Activated CD4-positive, alpha-beta T cell treated with anti-CD3 and anti-CD28 coated beads, Interleukin-2, amount 10 ng/mL, durations not matched to agents 24 days and 14 days (primary cell): ENCODE results near the gene RAD54L. TPM values are rescaled to one million over a fixed set of nuclear protein-coding genes. Genes with fewer than 3 reads are reported as not detected.
"Not testable (repeated sequence)": the region's sequence is repeated elsewhere in the genome, so short reads cannot be mapped to it uniquely, and the experiment has no call there.

Source experiments
- DNase-seq: peaks from one replicate; pipeline ENCODE4 v3.0.0; 2022
- H3K27ac Mint-ChIP-seq: one replicate; pipeline ENCODE4 v1.8.0; 2022; ENCODE audit warnings: mild to moderate bottlenecking, mixed read lengths
- H3K27me3 Mint-ChIP-seq: one replicate; pipeline ENCODE4 v1.8.0; 2022; ENCODE audit warnings: mixed read lengths
- H3K36me3 Mint-ChIP-seq: one replicate; pipeline ENCODE4 v1.8.0; 2022; ENCODE audit warnings: low read depth, mild to moderate bottlenecking, mixed read lengths
- H3K4me1 Mint-ChIP-seq: one replicate; pipeline ENCODE4 v1.8.0; 2021; ENCODE audit warnings: mixed read lengths
- H3K4me3 Mint-ChIP-seq: one replicate; pipeline ENCODE4 v1.8.0; 2022; ENCODE audit warnings: mild to moderate bottlenecking, moderate library complexity, mixed read lengths
- H3K9me3 Mint-ChIP-seq: one replicate; pipeline ENCODE4 v1.8.0; 2021; ENCODE audit warnings: mixed read lengths
- intact Hi-C: fragments of 100-400 bp; cut with micrococcal nuclease; formaldehyde crosslinking; loops from one replicate; pipeline ENCODE4 v1.15.1; 2023
- total RNA-seq: library from RNA; stranded (reverse); gene quantifications from 2 replicates; pipeline ENCODE4 v1.2.3, GENCODE V29; 2022

Gene RAD54L
- total RNA-seq, 1 donor from 2014 or later: 55.5 TPM

GRCh38 chr1:46302641-46303037 lies 55.1 kb downstream of the RAD54L start:
- H3K4me1 Mint-ChIP-seq: peaks cover 35% of the 10 kb centered on the region
- H3K36me3 Mint-ChIP-seq: peaks cover 35% of the 10 kb centered on the region
- intact Hi-C loops: loop anchor here (1.0 to 2.0 kb wide), 4 partner anchors 38 to 616 kb away; partner anchors contain the start of genes GPBP1L1, NSUN4 and RAD54L
- H3K27ac Mint-ChIP-seq: peak overlapping the region; percentile 98
- peak overlapping the region; percentile 99 for H3K4me3 Mint-ChIP-seq
- no peak for DNase-seq
- H3K9me3 Mint-ChIP-seq: no peaks in the 10 kb centered on the region
- H3K27me3 Mint-ChIP-seq: no peaks in the 10 kb centered on the region

GRCh38 chr1:46303038-46303871 lies 55.7 kb downstream of the RAD54L start, which contains the start of the genes LRRC41 and UQCRH:
TSS of gene LRRC41 (minus strand) at chr1:46303616. CDS start at chr1:46303322, 294 bp downstream.
TSS of gene UQCRH (plus strand) at chr1:46303698. CDS start at chr1:46303767, 69 bp downstream.
- H3K4me3 Mint-ChIP-seq: peak within 1 kb of the TSS; percentile 99
- peak within 1 kb of the TSS; percentile 98 for H3K27ac Mint-ChIP-seq
- H3K36me3 Mint-ChIP-seq: peaks cover 33% of the 10 kb centered on the region
- peak; percentile 98 for DNase-seq
- intact Hi-C loops: loop anchor here (1.0 to 2.0 kb wide), 4 partner anchors 37 to 616 kb away; partner anchors contain the start of genes GPBP1L1, NSUN4 and RAD54L
- H3K4me1 Mint-ChIP-seq: peaks cover 39% of the 10 kb centered on the region
- H3K27me3 Mint-ChIP-seq: no peaks in the 10 kb centered on the region
- H3K9me3 Mint-ChIP-seq: no peaks in the 10 kb centered on the region

GRCh38 chr1:46303872-46304326 lies 56.3 kb downstream of the RAD54L start:
- Mint-ChIP-seq H3K27ac (peak overlapping the region; percentile 98), H3K36me3 (peaks cover 34% of the 10 kb centered on the region), H3K4me1 (peaks cover 38% of the 10 kb centered on the region), H3K27me3 (no peaks in the 10 kb centered on the region), H3K4me3 (peak overlapping the region; percentile 99), H3K9me3 (no peaks in the 10 kb centered on the region)
- no peak for DNase-seq
- intact Hi-C loops: loop anchor here (1.0 to 2.0 kb wide), 4 partner anchors 36 to 617 kb away; partner anchors contain the start of genes GPBP1L1, NSUN4 and RAD54L

- peak overlapping the region; percentile 48 for H3K4me3 Mint-ChIP-seq
- peaks cover 29% of the 10 kb centered on the region for H3K4me1 Mint-ChIP-seq
- no peak overlapping the region for H3K27ac Mint-ChIP-seq
- H3K36me3 Mint-ChIP-seq: peaks cover 45% of the 10 kb centered on the region
- intact Hi-C loops: no loop called here
- DNase-seq: no peak
- no peaks in the 10 kb centered on the region for H3K27me3 Mint-ChIP-seq
- no peaks in the 10 kb centered on the region for H3K9me3 Mint-ChIP-seq
Observed at GRCh38 chr1:46306159-46306530, 58.6 kb downstream of the RAD54L start.

- Mint-ChIP-seq H3K27me3 (no peaks in the 10 kb centered on the region), H3K36me3 (peaks cover 56% of the 10 kb centered on the region), H3K27ac (no peak overlapping the region), H3K4me3 (no peak overlapping the region), H3K4me1 (peaks cover 22% of the 10 kb centered on the region), H3K9me3 (no peaks in the 10 kb centered on the region)
- intact Hi-C loops: no loop called here
- DNase-seq: no peak
Observed at GRCh38 chr1:46309401-46310159, 62.0 kb downstream of the RAD54L start.

GRCh38 chr1:46310321-46310720 lies 62.8 kb downstream of the RAD54L start:
- H3K36me3 Mint-ChIP-seq: peaks cover 56% of the 10 kb centered on the region
- intact Hi-C loops: no loop called here
- DNase-seq: no peak
- no peak overlapping the region for H3K4me3 Mint-ChIP-seq
- H3K4me1 Mint-ChIP-seq: peaks cover 19% of the 10 kb centered on the region
- no peaks in the 10 kb centered on the region for H3K9me3 Mint-ChIP-seq
- H3K27me3 Mint-ChIP-seq: no peaks in the 10 kb centered on the region
- no peak overlapping the region for H3K27ac Mint-ChIP-seq

GRCh38 chr1:46315669-46316403 lies 68.3 kb downstream of the RAD54L start:
- Mint-ChIP-seq H3K27ac (peak overlapping the region; percentile 31), H3K4me1 (peaks cover 2% of the 10 kb centered on the region), H3K27me3 (no peaks in the 10 kb centered on the region), H3K4me3 (no peak overlapping the region), H3K9me3 (no peaks in the 10 kb centered on the region), H3K36me3 (peaks cover 39% of the 10 kb centered on the region)
- intact Hi-C loops: no loop called here
- DNase-seq: no peak

GRCh38 chr1:46317323-46317722 lies 69.8 kb downstream of the RAD54L start:
- intact Hi-C loops: no loop called here
- H3K4me1 Mint-ChIP-seq: peaks cover 2% of the 10 kb centered on the region
- no peaks in the 10 kb centered on the region for H3K27me3 Mint-ChIP-seq
- DNase-seq: no peak
- no peaks in the 10 kb centered on the region for H3K9me3 Mint-ChIP-seq
- no peak overlapping the region for H3K4me3 Mint-ChIP-seq
- no peak overlapping the region for H3K27ac Mint-ChIP-seq
- peaks cover 26% of the 10 kb centered on the region for H3K36me3 Mint-ChIP-seq

- H3K27me3 Mint-ChIP-seq, DNase-seq, H3K9me3 Mint-ChIP-seq, intact Hi-C loops, H3K27ac Mint-ChIP-seq, H3K4me1 Mint-ChIP-seq, H3K4me3 Mint-ChIP-seq: not testable (repeated sequence)
- peaks cover 17% of the 10 kb centered on the region for H3K36me3 Mint-ChIP-seq
Observed at GRCh38 chr1:46319301-46319700, 71.7 kb downstream of the RAD54L start.

GRCh38 chr1:46319960-46320914 lies 72.7 kb downstream of the RAD54L start:
- H3K27ac Mint-ChIP-seq: not testable (repeated sequence)

GRCh38 chr1:46322191-46322590 lies 74.6 kb downstream of the RAD54L start:
- not testable (repeated sequence) for H3K4me1 Mint-ChIP-seq, H3K27ac Mint-ChIP-seq

More at GRCh38 chr1:46319960-46320914, 72.7 kb downstream of the RAD54L start:
- H3K4me1 Mint-ChIP-seq, H3K4me3 Mint-ChIP-seq, H3K9me3 Mint-ChIP-seq, DNase-seq, intact Hi-C loops, H3K27me3 Mint-ChIP-seq: not testable (repeated sequence)
- peaks cover 12% of the 10 kb centered on the region for H3K36me3 Mint-ChIP-seq

GRCh38 chr1:46325285-46326076 lies 77.9 kb downstream of the RAD54L start:
- intact Hi-C loops, H3K36me3 Mint-ChIP-seq, H3K27ac Mint-ChIP-seq, H3K27me3 Mint-ChIP-seq, H3K4me1 Mint-ChIP-seq, H3K4me3 Mint-ChIP-seq, DNase-seq, H3K9me3 Mint-ChIP-seq: not testable (repeated sequence)

More at GRCh38 chr1:46322191-46322590, 74.6 kb downstream of the RAD54L start:
- intact Hi-C loops, H3K27me3 Mint-ChIP-seq, H3K4me3 Mint-ChIP-seq, H3K36me3 Mint-ChIP-seq, DNase-seq, H3K9me3 Mint-ChIP-seq: not testable (repeated sequence)
